Mononuclear cell (primary cell): ENCODE measurements around the gene DCTD. TPM values are rescaled to one million over a fixed set of nuclear protein-coding genes. Genes with fewer than 3 reads are reported as not detected.
"Not testable (repeated sequence)": the region's sequence is repeated elsewhere in the genome, so short reads cannot be mapped to it uniquely, and the experiment has no call there.

Experiments
- H3K27me3 ChIP-seq: 2 replicates; pipeline ENCODE4 v1.6.0; 2011; ENCODE audit warnings: low read length, control low read depth; ENCODE audit not compliant: insufficient read depth
- H3K4me1 ChIP-seq: 2 replicates; pipeline ENCODE4 v1.5.1; 2011; ENCODE audit warnings: mild to moderate bottlenecking, low read length, control low read depth; ENCODE audit not compliant: insufficient read depth
- H3K4me3 ChIP-seq: 2 replicates; pipeline ENCODE4 v1.5.1; 2011; ENCODE audit warnings: mild to moderate bottlenecking, low read length, moderate library complexity
- H3K9me3 ChIP-seq: 2 replicates; pipeline ENCODE4 v1.5.1; 2011; ENCODE audit warnings: low read depth, mild to moderate bottlenecking, control low read depth, low read length
- total RNA-seq: library from RNA; depleted of rRNA; stranded (reverse); fragments of >200 nt; gene quantifications from one replicate; pipeline ENCODE4 v1.2.3, GENCODE V29; 2012

DCTD gene
- total RNA-seq, 1 donor, result 39.9 TPM

- Histone ChIP-seq H3K27me3 (no peaks in the 10 kb centered on the region), H3K4me1 (no peaks in the 10 kb centered on the region), H3K4me3 (no peak overlapping the region), H3K9me3 (no peaks in the 10 kb centered on the region)
These were observed 9.8 kb downstream of the DCTD start for GRCh38 chr4:182907396-182907795.

- H3K4me1 ChIP-seq, result no peaks in the 10 kb centered on the region
- H3K27me3 ChIP-seq, result no peaks in the 10 kb centered on the region
These were observed 10.4 kb downstream of the DCTD start for GRCh38 chr4:182906786-182907185.

GRCh38 chr4:182905038-182905437 lies 12.1 kb downstream of the DCTD start:
- H3K27me3 ChIP-seq, result no peaks in the 10 kb centered on the region
- H3K9me3 ChIP-seq, result no peaks in the 10 kb centered on the region
- no peaks in the 10 kb centered on the region for H3K4me1 ChIP-seq
- no peak overlapping the region for H3K4me3 ChIP-seq

More at GRCh38 chr4:182906786-182907185, 10.4 kb downstream of the DCTD start:
- no peak overlapping the region for H3K4me3 ChIP-seq
- H3K9me3 ChIP-seq, result no peaks in the 10 kb centered on the region

GRCh38 chr4:182904211-182904761 lies 12.9 kb downstream of the DCTD start:
- no peak overlapping the region for H3K4me3 ChIP-seq
- no peaks in the 10 kb centered on the region for H3K27me3 ChIP-seq
- H3K9me3 ChIP-seq, result no peaks in the 10 kb centered on the region
- no peaks in the 10 kb centered on the region for H3K4me1 ChIP-seq

- no peaks in the 10 kb centered on the region for H3K27me3 ChIP-seq
These were observed 14.2 kb downstream of the DCTD start for GRCh38 chr4:182903013-182903412.

GRCh38 chr4:182901337-182901736 lies 15.8 kb downstream of the DCTD start:
- no peaks in the 10 kb centered on the region for H3K27me3 ChIP-seq
- H3K4me1 ChIP-seq, result no peaks in the 10 kb centered on the region
- H3K9me3 ChIP-seq, result no peaks in the 10 kb centered on the region
- H3K4me3 ChIP-seq, result no peak overlapping the region

More at GRCh38 chr4:182903013-182903412, 14.2 kb downstream of the DCTD start:
- Histone ChIP-seq H3K4me1 (no peaks in the 10 kb centered on the region), H3K4me3 (no peak overlapping the region), H3K9me3 (no peaks in the 10 kb centered on the region)

GRCh38 chr4:182900021-182900420 lies 17.2 kb downstream of the DCTD start:
- not testable (repeated sequence) for H3K4me1 ChIP-seq, H3K27me3 ChIP-seq, H3K9me3 ChIP-seq, H3K4me3 ChIP-seq

GRCh38 chr4:182898479-182898799 lies 18.7 kb downstream of the DCTD start:
- H3K9me3 ChIP-seq, result no peaks in the 10 kb centered on the region
- no peaks in the 10 kb centered on the region for H3K4me1 ChIP-seq
- no peak overlapping the region for H3K4me3 ChIP-seq
- no peaks in the 10 kb centered on the region for H3K27me3 ChIP-seq

GRCh38 chr4:182897601-182898478 lies 19.3 kb downstream of the DCTD start:
- Histone ChIP-seq H3K9me3 (no peaks in the 10 kb centered on the region), H3K4me3 (no peak overlapping the region), H3K27me3 (no peaks in the 10 kb centered on the region), H3K4me1 (no peaks in the 10 kb centered on the region)

- no peaks in the 10 kb centered on the region for H3K9me3 ChIP-seq
- no peaks in the 10 kb centered on the region for H3K27me3 ChIP-seq
- no peaks in the 10 kb centered on the region for H3K4me1 ChIP-seq
- H3K4me3 ChIP-seq, result no peak overlapping the region
These were observed 20.8 kb downstream of the DCTD start for GRCh38 chr4:182896421-182896820.

GRCh38 chr4:182895791-182896292 lies 21.3 kb downstream of the DCTD start:
- Histone ChIP-seq H3K4me1 (no peaks in the 10 kb centered on the region), H3K27me3 (no peaks in the 10 kb centered on the region), H3K9me3 (no peaks in the 10 kb centered on the region), H3K4me3 (no peak overlapping the region)

- H3K27me3 ChIP-seq, result no peaks in the 10 kb centered on the region
- no peak overlapping the region for H3K4me3 ChIP-seq
- no peaks in the 10 kb centered on the region for H3K4me1 ChIP-seq
- no peaks in the 10 kb centered on the region for H3K9me3 ChIP-seq
These were observed 22.4 kb downstream of the DCTD start for GRCh38 chr4:182894681-182895275.

GRCh38 chr4:182893474-182894080 lies 23.6 kb downstream of the DCTD start:
- H3K9me3 ChIP-seq, result no peaks in the 10 kb centered on the region
- no peaks in the 10 kb centered on the region for H3K27me3 ChIP-seq
- H3K4me3 ChIP-seq, result no peak overlapping the region
- no peaks in the 10 kb centered on the region for H3K4me1 ChIP-seq

GRCh38 chr4:182893047-182893446 lies 24.1 kb downstream of the DCTD start:
- no peaks in the 10 kb centered on the region for H3K27me3 ChIP-seq

GRCh38 chr4:182890202-182890601 lies 27.0 kb downstream of the DCTD start:
- H3K4me1 ChIP-seq, result no peaks in the 10 kb centered on the region
- H3K27me3 ChIP-seq, result no peaks in the 10 kb centered on the region
- H3K4me3 ChIP-seq, result no peak overlapping the region
- H3K9me3 ChIP-seq, result peaks cover 2% of the 10 kb centered on the region

More at GRCh38 chr4:182893047-182893446, 24.1 kb downstream of the DCTD start:
- H3K4me1 ChIP-seq, result no peaks in the 10 kb centered on the region
- H3K4me3 ChIP-seq, result no peak overlapping the region
- no peaks in the 10 kb centered on the region for H3K9me3 ChIP-seq
